Measurements from ENCODE around the gene DHCR24.
"Not testable (repeated sequence)": the region's sequence is repeated elsewhere in the genome, so short reads cannot be mapped to it uniquely, and the experiment has no call there.

DHCR24 gene

DNA sequence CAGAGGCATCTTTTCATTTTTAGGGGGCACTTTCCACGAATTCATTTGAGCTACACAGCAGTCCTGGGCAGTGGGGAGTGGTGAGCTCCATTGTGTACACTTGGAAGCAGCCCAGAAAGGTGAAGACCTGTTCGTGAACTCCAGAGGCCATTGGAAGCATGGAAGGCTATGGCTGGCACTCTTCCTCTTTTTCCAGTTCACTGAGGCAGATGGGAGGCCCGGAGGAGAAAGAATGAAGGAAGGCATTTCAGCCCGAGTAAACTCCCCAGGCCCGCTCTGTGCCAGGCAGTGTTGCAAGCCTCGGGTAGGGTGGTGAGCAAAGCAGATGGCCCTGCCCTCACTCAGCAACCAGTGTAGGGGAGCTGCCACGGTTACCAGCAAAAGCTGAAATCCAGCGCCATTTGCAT is 673 bp upstream of the DHCR24 start:
- no peak for DNase-seq

DNA sequence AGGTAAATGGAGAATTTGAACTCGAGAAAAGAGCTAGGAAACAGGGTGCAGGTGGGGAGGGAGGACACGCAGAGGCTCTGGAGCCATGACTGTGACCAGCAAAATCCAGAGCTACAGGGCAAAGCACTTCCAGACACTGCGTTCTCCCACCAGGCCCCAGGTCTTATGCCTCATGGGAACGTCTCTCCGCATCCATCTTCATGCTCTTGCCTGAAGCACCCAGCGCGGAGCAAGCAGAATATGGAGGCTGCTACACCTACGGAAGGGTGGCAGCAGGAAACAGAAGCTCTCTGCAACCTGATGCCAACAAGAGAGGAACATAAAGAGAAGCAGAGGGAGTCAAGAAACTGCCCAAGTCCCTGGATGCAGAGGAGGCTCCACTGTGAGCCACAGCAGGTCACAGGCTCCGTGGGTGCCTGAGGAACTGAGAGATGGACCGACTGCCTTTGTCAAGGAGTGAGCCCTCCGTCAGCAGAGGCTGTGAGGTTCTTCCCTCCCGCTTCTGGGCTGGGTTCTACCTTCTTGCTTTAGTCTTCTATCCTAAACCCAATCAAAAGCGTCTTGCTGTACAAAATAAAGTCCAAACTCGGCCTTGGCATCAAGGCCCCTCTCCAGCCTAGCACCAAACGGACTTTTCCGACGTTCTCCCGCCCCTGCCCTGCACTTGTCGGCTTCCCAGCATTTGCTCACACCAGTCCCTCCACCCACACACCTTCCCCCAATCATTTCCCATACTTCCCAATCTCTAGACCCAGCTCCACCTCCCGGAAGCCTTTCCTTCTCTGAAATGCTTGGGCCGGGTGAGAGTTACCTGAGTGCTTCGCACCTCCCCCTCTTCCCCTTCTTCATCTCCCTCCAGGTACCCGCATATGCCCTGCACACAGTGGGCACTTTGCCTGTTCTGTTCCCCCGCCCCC is 930 bp downstream of the DHCR24 start:
- DNase-seq, result no peak

DNA sequence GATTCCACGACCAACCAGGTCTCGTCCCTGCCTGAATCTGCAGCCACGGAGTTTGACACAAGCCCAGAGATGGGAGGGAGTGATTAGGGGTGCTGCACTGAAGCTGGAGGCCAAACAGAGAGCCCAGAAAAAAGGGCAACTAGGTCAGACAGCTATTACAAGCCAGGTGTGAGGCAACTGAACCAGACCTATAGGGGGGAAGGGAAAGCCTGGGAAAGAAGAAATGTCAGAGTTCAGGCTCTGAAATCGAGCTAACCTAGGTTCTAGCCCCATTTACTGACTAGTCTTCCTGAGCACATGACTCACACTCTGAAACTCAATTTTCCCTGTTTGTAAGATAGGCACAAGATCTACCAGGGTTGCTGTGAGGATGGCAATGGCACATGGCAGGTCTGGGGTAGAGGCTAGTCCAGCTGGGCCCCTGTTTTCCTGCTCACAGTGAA is 1.7 kb downstream of the DHCR24 start:
- no peak for DNase-seq

DNA sequence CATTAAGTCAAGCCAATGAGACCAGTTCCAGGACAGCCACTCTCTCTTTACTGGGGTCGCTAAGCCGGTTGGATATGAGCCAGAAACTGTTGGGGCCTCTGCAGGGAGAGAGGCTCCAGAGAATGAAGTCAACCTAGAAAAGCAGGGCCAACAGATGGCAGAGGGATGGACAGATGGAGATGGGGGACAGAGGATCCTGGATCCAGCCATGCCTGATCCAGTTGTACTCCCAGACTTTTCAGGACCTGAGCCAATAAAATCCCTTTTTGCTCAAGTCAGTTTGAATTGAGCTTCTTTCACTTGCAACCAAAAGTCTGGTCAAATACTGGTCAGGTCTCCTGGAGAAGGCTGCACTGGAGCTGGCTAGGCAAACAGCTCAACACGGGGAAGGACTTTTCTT is 2.2 kb downstream of the DHCR24 start:
- no peak for DNase-seq

DNA sequence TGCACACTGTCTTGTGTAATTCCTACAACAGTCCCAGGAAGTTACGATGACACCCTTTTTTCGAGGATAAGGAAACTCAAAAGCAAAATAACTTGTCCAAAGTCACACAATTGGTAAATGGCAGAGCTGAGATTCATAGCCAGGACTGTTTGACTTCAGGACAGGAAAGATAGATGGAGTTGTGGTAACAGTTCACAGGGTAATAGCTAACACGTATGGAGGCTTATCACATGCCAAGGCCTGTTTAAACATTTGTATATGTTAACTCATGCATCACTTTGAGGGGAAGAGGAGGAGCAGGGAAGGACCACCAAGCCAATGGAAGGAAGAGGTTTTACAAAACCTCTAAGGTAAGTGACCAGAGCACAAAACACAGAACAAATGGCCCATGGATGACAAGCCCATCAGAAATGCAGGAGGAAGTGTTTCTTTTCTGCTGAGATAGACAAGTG is 2.8 kb downstream of the DHCR24 start:
- no peak for DNase-seq

DNA sequence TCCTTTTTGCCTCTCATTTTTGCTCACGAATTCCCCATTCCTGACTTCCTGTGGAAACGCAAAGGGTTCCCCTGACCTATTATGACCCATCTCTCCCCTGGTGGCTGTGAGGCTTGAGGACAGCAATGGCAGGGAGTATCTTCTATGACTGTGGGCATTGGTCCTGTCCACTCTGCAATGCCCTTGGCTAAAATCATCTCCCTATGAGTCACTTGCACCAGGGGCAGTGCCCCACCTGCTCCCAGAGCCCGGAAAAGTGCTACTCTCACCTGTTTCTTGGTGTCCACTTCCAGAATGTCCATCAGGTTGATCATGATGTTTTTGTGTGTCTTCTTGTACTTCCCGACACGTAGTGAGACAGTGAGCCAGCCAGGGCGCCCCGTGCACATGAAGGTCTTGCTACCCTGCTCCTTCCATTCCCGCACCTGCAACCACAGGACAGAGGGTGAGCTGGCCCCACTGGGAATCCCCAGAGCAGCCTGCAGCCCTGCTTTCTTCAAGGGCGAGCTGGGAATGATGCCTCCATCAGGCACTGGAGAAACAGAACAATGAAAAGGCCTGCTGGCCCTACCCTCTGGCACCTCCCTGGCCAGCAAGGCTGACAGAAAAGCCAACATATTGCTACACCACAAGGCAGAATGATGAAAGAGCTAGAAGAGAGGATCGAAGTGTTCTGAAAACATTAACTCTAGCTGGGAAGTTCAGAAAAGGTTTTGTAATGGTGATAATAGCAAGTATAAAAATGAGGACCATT is 3.5 kb downstream of the DHCR24 start:
- no peak for DNase-seq

DNA sequence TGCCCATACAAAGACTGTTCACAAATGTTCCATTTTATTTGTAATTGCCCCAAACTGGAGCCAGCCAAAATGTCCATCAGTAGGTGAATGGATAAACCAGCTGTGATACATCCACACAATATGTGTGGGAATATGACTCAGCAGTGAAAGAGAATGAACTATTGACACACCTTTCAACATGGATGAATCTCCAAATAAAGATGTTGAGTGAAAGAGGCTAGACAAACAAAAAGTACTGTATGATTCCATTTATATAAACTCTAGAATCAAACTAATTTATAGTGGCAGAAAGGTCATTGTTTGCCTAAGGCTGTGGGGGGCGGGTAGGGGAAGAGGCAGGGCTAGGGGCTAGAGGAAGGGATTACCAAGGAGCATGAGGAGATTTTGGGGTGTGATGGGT is 4.5 kb downstream of the DHCR24 start:
- DNase-seq, result no peak

DNA sequence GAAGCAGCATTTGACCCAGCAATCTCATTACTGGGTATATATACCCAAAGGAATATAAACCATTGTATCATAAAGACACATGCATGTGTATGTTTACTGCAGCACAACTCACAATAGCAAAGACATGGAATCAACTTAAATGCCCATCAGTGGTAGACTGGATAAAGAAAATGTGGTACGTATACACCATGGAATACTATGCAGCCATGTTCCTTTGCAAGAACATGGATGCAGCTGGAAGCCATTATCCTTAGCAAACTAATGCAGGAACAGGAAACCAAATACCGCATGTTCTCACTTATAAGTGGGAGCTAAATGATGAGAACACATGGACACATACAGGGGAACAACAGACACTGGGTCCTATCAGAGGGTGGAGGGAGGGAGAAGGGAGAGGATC is 5.4 kb downstream of the DHCR24 start:
- DNase-seq, result not testable (repeated sequence)

DNA sequence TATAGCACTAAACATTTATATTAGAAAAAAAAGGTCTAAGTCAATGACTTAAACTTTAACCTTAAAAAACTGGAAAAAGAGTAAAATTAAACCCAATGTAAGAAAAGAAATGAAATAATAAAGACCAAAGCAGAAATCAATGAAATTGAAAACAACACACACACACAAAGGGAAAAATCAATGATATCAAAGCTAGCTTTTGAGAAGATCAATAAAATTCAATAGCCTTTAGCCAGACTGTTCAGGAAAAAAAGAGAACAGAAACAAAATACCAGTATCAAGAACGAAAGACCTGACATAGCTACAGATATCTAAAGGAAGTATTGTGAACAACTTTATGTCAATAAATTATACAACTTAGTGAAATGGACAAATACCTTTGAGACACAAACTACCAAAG is 7.1 kb downstream of the DHCR24 start:
- no peak for DNase-seq

DNA sequence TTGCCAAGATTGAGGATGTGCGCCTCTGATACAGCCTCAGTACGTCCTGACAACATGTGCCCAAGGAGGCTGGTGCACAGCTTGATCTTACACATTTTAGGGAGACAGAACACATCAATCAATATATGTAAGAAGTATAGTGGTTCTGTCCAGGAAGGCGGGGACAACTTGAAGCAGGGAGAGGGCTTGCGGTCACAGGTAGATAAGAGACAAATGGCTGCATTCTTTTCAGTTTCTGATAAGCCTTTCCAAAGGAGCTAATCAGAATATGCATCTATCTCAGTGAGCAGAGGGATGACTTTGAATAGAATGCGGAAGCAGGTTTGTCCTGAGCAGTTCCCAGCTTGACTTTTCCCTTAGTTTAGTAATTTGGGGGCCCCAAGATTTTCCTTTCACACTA is 10.2 kb downstream of the DHCR24 start:
- DNase-seq, result no peak

DNA sequence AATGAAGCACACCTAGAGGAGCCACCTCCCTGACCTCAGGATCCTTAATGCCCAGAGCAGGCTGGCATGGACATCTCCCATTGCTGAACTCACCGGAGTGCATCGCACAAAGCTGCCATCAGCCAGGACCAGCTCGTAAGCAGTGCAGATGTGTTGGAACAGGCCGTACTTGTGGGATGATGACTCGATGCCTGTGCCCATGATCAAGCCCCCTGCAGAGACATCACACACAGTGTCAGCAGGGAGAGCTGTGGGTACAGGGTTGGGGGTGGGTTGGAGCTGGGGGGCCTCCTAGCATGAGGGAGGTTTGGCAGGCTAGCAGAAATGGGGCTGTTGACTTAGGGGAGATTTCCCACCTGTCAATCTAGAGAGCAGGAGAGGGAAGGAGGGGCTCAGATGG is 12.0 kb downstream of the DHCR24 start:
- DNase-seq, result no peak

DNA sequence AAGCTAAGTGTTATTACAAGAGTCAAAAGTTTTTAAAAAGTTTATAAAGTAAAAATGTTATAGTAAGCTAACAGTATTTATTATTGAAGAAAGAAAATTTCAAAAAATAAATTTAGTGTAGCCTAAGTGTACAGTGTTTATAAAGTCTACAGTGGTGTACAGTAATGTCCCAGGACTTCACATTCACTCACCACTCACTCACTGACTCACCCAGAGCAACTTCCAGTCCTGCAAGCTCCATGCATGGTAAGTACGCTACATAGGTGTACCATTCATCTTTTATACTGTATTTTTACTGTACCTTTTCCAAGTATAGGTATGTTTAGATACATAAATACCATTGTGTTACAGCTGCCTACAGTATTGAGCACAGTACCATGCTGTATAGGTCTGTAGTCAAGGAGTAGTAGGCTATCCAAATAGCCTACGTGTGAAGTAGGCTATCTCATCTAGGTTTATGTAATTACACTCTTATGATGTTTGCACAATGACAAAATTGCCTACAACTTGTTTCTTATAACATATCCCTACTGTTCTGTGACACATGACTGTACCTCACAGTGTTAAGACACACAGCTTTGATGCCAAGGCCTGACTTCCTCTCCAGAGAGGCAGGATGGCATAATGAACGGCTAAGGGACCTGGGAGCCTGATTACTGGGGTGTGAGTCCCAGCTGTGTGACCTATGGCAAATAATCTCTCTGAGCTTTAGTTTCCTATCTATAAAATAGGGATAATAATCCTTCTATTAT is 12.7 kb downstream of the DHCR24 start:
- DNase-seq, result no peak

DNA sequence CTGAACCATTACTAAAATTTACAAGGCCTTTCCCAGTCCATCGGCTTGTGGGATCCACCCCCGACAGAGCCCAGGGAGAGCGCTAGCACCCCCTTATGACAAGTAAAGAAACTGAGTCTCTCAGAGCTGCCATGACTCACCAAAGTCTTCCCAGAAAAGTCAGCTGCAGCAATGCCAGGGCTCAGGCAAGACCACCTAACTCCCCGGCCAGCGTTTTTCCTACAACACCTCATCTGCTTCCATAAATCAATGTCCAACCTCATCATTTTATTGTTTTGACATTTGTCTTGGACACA is 15.0 kb downstream of the DHCR24 start:
- no peak for DNase-seq

DNA sequence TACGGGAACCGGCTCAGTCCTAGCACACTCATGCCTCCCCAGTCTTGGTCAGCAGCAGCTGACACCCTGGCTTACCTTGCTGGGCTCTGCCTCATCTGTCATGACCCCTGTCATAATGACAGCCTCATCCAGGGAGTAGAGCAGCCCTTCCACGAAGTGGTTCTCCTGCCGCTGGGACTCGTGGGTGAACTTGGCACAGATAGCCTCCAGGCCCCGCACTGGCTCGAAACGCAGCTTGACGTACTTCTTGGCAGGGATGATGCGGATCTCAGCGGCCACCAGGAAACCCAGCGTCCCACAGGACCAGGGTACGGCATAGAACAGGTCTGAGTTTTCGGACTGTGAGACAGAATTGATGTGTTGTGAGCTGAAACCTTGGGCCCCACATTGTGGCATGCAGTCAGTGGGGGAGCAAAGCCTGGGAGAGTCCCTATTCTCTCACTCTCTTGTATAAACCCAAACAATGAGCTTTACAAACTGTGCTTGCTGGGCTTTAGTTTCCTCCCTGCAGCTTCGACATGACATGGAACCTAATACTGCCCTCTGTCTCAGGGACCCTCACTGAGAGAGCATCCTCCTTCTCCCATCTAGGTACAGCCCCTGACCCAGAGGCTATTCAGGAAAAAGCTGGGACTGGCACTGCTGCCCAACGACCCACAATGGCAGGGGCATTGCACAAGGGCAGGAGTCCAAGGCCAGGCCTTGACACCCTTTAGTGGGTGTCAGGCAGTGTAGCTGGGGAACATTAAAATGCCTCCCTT is 15.5 kb downstream of the DHCR24 start:
- no peak for DNase-seq

DNA sequence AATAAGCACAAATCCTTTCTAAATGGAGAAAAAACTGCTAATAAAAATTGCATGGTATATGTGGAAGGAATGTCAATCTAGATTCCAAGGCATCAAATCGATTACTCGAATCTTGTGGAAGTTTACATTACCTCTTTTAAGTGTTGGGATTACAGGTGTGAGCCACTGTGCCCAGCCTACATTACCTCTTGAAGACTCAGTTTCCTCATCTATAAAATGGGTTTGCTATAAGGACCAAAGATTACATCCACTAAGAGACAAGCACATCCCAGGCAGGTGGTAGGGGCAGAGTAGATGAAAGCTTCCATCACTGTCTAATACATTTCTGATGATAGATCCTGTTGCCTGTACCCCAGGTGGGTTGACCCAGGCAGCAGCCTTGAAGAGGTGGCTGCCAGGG is 16.1 kb downstream of the DHCR24 start:
- no peak for DNase-seq

DNA sequence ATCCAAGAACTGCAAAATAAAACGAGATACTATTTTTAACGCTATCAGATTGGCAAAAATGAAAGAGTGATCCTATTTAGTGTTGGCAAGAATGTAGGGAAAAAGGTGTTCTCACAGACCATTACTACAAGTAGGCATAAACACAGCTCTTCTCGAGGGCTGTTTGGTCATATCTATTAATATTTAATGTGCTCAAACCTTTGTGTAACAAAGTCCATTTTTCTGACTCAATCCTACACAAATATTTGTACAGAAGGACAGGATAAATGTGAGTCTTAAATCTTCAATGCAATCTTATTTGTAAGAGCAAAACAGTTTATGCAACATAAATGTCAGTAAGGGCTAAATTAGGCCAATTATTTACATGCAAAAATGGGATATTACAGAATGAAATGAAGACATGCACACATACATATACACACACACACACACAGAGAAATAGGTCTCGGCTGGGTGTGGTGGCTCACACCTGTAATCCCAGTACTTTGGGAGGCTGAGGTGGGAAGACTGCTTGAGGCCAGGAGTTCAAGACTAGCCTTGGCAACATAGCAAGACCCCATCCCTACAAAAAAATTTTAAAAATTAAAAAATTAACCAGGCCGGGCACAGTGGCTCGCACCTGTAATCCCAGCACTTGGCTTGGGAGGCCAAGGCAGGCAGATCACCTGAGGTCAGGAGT is 17.7 kb downstream of the DHCR24 start:
- DNase-seq, result no peak

DNA sequence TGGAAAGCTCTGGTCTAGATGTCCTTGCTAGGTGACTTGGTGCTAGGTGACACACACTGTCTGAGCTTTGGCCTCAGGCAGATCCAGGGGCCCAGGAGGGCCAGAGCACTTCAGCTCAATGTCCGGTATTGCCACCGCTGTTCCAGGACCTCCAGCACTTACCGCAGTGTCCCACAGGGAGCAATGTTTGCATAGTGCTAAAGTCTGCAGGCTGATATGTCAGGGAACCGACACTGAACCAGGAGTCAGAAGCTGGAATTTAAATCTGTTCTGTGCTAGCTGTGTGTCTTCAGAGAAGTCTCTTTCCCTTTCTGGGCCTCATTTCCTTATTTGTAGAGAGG is 19.3 kb downstream of the DHCR24 start:
- no peak for DNase-seq

DNA sequence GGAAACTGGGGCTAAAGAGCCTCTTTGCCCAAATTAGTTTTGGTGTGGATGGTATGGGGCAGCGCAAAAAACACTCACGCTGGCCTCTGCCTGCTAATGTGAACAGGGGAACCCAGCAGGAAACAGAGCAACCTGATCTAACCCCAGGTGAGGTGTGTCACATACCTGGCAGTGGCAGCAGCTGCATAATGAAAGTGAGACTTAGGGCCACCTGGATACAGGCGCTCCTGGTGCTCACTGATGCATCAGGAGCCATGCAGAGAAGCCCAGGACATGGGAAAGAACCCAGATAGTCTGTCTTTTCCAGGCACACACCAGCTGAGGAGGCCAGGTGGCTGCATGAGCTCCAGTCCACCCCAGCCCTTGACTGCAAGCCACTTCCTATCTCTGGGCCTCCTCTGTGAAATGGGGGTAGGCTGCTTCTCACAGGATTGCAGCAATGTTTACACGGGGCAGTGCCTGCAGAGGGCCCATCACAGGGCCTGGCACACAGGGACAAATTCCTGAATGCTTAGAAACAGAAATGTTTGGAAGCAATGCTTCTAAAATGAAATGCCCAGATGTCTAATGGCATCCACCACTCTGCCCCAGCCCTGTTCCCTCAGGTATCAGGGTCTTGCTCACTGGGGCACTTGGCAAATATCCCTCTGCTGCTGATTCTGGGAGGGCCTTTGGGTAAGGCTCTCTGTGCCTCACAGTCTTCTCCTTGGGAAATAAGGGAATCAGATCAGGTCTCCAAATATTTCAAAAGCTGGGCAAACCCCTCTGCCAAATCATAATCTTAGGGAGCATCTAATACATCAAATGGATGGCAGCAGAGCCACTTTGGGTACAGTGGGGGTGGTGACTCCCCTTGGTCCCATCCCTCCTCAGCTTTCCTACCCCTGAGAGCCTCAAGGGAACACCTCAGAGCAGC is 19.9 kb downstream of the DHCR24 start:
- DNase-seq, result no peak

DNA sequence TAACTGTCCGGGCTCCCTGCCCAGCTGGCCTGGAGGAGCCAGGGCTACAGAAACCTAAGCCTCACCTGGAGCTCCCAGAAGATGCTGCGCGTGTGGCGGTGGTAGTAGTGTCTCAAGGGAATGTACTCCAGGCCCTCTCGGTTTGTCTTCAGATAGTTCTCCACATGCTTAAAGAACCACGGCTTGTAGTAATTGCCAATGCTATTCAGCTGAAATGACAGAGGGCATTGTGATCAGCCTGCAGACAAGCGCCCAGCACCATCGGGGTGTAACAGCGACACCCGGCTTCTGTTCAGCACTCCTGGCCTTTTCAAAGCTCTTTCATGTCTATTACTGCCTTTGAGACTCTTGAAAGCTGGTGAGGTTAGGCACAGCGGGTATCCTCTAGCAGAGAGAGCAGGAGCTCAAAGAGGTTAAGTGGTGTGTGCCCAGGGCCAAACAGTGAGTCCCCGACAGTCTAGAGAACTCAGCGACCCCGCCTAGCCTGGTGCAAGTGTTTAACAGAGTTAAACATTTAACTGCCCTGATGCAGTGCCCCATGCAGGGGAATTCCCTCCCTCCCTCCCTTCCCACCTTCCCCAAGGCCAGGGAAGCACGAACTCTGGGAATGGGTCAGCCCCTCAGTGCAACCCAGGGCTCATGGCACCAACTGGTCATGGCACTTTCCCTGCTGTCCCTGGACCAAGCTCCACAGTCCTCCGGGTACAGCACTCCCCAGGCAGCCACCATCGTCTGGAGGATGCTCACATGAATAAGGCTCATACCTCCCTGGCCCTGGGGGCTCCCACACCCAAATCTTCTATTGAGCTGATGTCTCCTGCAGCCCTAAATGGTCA is 21.5 kb downstream of the DHCR24 start:
- no peak for DNase-seq
